GM04504 (cell line): ENCODE measurements around the gene PGA3.
A peak's percentile ranks its signal among the peaks of the same experiment; 100 is the strongest.
"Not testable (repeated sequence)": the region's sequence is repeated elsewhere in the genome, so short reads cannot be mapped to it uniquely, and the experiment has no call there.

Source experiments
- DNase-seq: peaks from one replicate; pipeline ENCODE4 v3.0.0-alpha.2; 2012; ENCODE audit warnings: low read depth

The PGA3 gene

GRCh38 chr11:61202950-61203746 is at the start of gene PGA3:
PGA3 (plus strand) TSS chr11:61203515; CDS start chr11:61203565, 50 bp downstream.
- DNase-seq: not testable (repeated sequence)

DNA sequence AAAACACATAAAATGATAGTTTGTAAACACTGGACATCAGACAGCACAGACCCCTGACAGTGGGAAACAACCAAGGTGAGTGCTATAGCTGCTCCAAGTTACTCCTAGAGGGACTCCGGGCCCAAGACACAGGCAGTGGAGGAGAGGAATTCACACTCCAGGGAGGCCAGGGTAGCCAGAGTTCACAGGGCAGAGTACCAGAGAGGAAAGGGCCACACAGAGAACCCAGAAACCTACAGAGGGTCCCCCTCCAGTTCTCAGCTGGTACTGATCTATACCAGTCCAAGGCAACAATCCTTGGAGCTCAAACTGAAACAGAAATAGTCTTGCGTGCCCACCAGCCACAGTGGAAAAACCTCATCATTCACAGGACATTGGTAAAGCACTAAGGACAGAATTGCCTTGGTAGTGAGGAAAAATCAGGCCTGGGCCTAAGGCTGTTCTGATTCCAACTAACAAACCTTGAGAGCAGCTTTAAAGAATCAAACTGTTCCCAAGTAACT is 49.7 kb upstream of the PGA3 start:
- DNase-seq: no peak

GRCh38 chr11:61154528-61154927 is 48.8 kb upstream of the PGA3 start:
- no peak for DNase-seq

GRCh38 chr11:61155312-61155711 is 48.0 kb upstream of the PGA3 start:
- DNase-seq: no peak

GRCh38 chr11:61155741-61156140 is 47.6 kb upstream of the PGA3 start:
- DNase-seq: no peak

GRCh38 chr11:61157743-61158142 is 45.6 kb upstream of the PGA3 start:
- no peak for DNase-seq

GRCh38 chr11:61158691-61159381 is 44.5 kb upstream of the PGA3 start:
- DNase-seq: peak; percentile 58

GRCh38 chr11:61160487-61161189 is 42.7 kb upstream of the PGA3 start:
- DNase-seq: no peak

- peak; percentile 73 for DNase-seq
These were observed 41.9 kb upstream of the PGA3 start, which contains the start of gene VPS37C for GRCh38 chr11:61161190-61162091. VPS37C (minus strand) TSS chr11:61161426; CDS start chr11:61138829, 22,597 bp downstream.

DNA sequence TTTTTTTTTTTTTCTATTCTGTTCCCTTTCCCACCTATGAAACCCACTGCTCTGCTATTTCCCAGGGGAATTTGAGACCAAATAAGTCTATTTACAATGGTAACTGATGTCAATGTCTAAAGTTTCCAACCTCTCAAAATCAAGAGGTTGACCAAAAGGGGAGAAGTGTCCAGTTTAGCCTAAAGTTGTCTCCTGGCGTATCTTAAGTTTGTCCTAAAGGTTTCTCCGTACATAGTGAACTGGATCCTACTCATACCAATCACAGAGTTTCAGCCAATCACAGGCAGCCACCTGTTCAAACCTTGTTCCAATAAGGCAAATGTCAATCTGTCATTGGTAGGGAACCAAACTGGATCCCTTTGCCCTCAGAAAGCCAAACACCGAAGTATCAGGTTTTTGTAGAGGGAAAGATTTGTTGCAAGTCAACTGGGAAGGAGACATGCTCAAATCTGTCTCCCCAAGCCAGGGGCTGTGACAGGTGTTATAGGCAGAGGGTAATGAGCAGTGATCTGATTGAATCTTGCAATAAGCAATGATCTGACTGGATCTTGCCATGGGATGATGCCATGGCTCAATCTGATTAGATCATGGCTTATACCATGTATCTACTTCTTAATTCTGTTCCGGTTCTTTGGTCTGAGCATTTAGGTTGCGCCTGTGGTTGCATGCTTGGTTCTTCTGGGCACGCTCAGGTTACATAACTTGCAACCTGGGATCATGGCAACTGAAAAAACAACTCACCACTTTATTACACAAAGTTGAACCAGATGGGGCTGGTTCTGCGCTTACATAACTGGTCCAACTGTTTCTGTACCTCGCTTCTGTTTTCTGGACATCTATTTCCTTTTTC is 41.0 kb upstream of the PGA3 start:
- no peak for DNase-seq

DNA sequence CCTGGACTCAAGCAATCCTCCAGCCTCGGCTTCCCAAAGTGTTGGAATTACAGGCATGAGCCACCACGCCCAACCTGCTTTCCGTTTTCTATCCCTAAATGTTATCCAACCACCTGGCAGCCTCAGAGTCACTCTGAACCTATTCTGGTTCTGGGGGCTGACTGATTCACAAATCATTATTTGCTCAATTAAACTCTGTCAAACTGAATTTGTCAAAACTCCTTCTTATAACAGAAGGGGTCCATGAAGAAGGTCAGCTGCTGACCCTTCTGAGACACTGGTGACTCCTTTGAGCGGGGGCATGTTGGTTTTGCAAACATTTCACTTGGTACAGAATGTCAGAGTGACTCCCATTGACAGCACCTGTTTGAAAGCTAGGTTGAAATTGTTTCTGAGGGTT is 40.3 kb upstream of the PGA3 start:
- no peak for DNase-seq

GRCh38 chr11:61163714-61164605 is 39.4 kb upstream of the PGA3 start:
- DNase-seq: no peak

DNA sequence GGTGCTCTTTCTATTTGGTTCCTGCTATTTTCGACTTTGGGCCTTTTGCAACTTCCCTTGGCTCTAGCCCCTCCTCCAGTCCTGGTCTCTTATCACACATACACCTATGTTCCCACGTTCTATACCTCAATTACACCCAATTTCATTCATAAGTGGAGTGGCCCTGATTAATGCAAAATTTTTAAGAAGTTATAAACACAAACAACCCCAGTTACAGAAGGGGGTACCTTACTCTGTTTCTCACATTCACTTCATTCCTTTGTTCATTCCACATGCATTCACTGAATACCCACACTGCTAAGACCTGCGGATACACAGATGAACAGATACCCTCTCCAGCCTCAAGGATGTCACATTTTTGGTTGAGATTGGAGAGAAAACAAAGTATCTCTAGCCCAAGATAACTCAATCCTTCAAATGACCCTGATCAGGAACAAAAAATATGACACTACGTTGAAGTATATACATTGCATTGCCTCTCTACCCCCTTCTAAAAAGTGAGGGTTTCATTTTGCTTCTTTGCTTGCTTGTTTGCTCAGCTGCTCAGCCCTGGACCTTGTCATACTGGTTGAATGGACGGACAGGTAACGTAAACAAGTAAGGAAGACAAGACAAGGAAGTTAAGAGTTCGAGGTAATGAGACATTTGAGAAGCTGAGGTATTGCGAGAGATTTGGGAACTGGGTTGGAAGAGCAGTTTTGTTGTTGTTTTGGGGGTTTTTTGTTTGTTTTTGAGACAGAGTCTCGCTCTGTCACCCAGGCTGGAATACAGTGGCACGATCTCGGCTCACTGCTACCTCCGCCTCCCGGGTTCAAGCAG is 38.5 kb upstream of the PGA3 start:
- no peak for DNase-seq

DNA sequence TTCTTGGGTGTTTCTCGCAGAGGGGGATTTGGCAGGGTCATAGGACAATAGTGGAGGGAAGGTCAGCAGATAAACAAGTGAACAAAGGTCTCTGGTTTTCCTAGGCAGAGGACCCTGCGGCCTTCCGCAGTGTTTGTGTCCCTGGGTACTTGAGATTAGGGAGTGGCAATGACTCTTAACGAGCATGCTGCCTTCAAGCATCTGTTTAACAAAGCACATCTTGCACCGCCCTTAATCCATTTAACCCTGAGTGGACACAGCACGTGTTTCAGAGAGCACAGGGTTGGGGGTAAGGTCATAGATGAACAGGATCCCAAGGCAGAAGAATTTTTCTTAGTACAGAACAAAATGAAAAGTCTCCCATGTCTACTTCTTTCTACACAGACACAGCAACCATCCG is 37.5 kb upstream of the PGA3 start:
- not testable (repeated sequence) for DNase-seq

DNA sequence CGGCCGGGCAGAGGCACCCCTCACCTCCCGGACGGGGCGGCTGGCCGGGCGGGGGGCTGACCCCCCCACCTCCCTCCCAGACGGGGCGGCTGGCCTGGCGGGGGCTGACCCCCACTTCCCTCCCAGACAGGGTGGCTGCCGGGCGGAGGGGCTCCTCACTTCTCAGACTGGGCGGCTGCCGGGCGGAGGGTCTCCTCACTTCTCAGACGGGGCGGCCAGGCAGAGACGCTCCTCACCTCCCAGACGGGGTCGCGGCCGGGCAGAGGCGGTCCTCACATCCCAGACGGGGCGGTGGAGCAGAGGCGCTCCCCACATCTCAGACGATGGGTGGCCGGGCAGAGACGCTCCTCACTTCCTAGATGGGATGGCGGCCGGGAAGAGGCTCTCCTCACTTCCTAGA is 37.0 kb upstream of the PGA3 start:
- DNase-seq: not testable (repeated sequence)

DNA sequence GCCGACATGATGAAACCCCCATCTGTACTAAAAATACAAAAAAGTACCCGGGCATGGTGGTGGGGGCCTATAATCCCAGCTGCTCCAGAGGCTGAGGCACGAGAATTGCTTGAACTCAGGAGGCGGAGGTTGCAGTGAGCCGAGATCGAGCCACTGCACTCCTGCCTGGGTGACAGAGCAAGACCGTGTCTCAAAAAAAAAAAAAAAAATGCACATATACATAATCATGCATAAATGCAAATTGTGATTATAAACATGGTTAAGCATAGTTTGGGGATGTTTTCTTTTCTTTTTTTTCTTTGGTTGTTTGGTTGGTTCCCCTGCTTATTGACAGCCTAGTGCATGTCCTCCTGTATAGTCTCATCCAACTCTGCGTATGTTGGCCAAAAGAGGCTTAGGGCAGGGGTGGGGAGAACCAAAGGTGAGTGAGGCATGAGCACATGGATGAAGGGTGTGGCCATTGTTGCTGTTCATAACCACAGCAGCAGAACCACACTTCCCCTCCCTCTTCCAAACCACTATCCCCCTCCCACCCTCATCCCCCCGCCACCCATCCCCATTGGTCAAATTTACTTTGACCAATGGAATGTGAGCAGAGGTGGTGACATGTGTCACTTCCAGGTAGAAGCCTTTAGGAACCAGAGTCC is 35.1 kb upstream of the PGA3 start:
- DNase-seq: no peak

GRCh38 chr11:61168800-61169199 is 34.5 kb upstream of the PGA3 start:
- no peak for DNase-seq

GRCh38 chr11:61170566-61170965 is 32.7 kb upstream of the PGA3 start:
- DNase-seq: no peak
